ENCODE data around the gene CALHM6.

DNA sequence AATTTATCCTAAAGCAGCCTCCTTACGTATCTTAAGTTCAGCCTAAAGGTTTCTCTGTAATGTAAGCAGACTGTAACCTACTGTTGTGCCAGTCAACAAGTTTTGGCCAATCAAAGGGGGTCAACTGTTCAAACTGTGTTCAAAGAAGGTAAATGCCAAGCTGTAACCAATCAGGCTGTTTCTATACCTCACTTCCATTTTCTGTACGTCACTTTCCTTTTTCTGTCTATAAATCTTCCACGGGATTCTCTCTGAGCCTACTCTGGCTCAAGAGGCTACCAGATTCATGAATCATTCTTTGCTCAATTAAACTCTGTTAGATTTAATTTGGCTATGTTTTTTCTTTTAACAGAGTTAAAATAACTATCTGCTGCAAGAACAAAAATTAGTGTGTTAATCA lies 5.1 kb upstream of the CALHM6 start:
- TF ChIP-seq, protein P1, sequence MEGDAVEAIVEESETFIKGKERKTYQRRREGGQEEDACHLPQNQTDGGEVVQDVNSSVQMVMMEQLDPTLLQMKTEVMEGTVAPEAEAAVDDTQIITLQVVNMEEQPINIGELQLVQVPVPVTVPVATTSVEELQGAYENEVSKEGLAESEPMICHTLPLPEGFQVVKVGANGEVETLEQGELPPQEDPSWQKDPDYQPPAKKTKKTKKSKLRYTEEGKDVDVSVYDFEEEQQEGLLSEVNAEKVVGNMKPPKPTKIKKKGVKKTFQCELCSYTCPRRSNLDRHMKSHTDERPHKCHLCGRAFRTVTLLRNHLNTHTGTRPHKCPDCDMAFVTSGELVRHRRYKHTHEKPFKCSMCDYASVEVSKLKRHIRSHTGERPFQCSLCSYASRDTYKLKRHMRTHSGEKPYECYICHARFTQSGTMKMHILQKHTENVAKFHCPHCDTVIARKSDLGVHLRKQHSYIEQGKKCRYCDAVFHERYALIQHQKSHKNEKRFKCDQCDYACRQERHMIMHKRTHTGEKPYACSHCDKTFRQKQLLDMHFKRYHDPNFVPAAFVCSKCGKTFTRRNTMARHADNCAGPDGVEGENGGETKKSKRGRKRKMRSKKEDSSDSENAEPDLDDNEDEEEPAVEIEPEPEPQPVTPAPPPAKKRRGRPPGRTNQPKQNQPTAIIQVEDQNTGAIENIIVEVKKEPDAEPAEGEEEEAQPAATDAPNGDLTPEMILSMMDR (IDR thresholded peaks at IDR 0.05), result no peak
- TF ChIP-seq POLR2A (IDR thresholded peaks at IDR 0.05), result no peak

All from body of pancreas (tissue), 4 donors.